Sigmoid colon (tissue), 7 donors: ENCODE results near the gene DIAPH2. TPM values are rescaled to one million over a fixed set of nuclear protein-coding genes. Genes with fewer than 3 reads are reported as not detected.

Experiments used
- DNase-seq: peaks from one replicate; pipeline ENCODE4 v3.0.0-alpha.2; 2019
- H3K27ac ChIP-seq, 4 donors: fragments of 200-600 bp; sonication (generic); one replicate each; pipeline ENCODE4 v1.5.1; 2016 to 2019; ENCODE audit warnings: mild to moderate bottlenecking in 1 of 4
- H3K27me3 ChIP-seq, 3 donors: fragments of 200-600 bp; sonication (generic); one replicate each; pipeline ENCODE4 v1.5.1; 2019; ENCODE audit warnings: mild to moderate bottlenecking in 1 of 3
- H3K36me3 ChIP-seq, 4 donors: fragments of 200-600 bp; sonication (generic); one replicate each; pipeline ENCODE4 v1.5.1; 2016 to 2019
- H3K4me1 ChIP-seq, 4 donors: fragments of 200-600 bp; sonication (generic); one replicate each; pipeline ENCODE4 v1.5.1; 2017 to 2019
- H3K4me3 ChIP-seq, 4 donors: fragments of 200-600 bp; sonication (generic); one replicate each; pipeline ENCODE4 v1.5.1; 2017 to 2019; ENCODE audit warnings: mild to moderate bottlenecking in 2 of 4, moderate library complexity in 1 of 4
- H3K9me3 ChIP-seq, 4 donors: fragments of 200-600 bp in 3 of 4; sonication (generic) in 3 of 4; one replicate each; pipeline versions ENCODE4 v1.5.1 to v1.6.1; 2013 to 2019
- CTCF ChIP-seq, 4 experiments: fragments of 450-650 bp in 3 of 4; fragments of 200-600 bp in 1 of 4; IDR thresholded peaks; one replicate each; pipeline ENCODE4 v1.5.1; 2016 to 2019; ENCODE audit warnings: antibody characterized with exemption in 4 of 4, mild to moderate bottlenecking in 3 of 4, moderate library complexity in 2 of 4
- EP300 ChIP-seq, 4 donors: sonication (generic); formaldehyde crosslinking; IDR thresholded peaks; one replicate each; pipeline ENCODE4 v1.6.1; 2017; ENCODE audit warnings: antibody characterized with exemption in 4 of 4
- POLR2A ChIP-seq, 2 donors: fragments of 450-650 bp; IDR thresholded peaks; one replicate each; pipeline ENCODE4 v1.6.1; 2016; ENCODE audit warnings: antibody characterized with exemption in 2 of 2, mild to moderate bottlenecking in 2 of 2, moderate library complexity in 2 of 2
- POLR2AphosphoS5 ChIP-seq, 4 donors: sonication (generic); formaldehyde crosslinking; IDR thresholded peaks; one replicate each; pipeline ENCODE4 v1.6.1; 2017; ENCODE audit warnings: antibody characterized with exemption in 4 of 4
- WGBS, 2 donors: extraction: QIAGEN DNeasy Blood & Tissue Kit; methylation state at CpG; one replicate each; pipeline ENCODE4 v1.1.7; 2013; 5-methylcytosine and 5-hydroxymethylcytosine counted together
- intact Hi-C: fragments of 100-400 bp; cut with DNase I; formaldehyde crosslinking; loops from one replicate; pipeline ENCODE4 v1.15.1; 2023
- polyA plus RNA-seq, 3 donors: library from polyadenylated mRNA; stranded (reverse); fragments of 200-250 nt; gene quantifications; one replicate each; pipeline ENCODE4 v1.2.3, GENCODE V29; 2013
- total RNA-seq, 4 donors: library from RNA; depleted of rRNA; stranded (reverse); fragments of >200 nt; gene quantifications; one replicate each; pipeline ENCODE4 v1.1.0, GENCODE V29; 2016
- donor health status: healthy with polysubstance abuse.
- donor health status: Bipolar disorder and iron deficiency.
- donor health status: healthy.

Gene DIAPH2
- total and polyA plus RNA-seq, 7 donors = 6.6 to 31.3 (median 21.7) TPM

DNA sequence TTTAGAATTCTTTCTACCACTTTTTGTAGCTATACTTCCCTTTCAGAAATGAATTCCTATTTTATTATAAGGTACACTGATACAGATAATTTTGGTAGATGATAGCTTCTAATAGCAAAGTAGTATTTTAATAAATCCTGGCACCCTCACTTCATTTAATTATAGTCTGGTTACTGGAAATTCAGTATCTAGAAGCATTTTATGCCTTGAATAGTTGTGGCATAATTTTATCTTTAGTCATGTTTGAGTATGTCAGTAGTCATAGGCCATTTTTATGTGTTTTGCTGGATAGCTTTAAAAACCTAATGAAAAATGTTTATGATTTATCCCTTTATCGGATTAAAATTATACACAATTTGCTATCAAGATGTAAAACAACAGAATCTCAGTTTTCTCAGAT, 92.3 kb downstream of the DIAPH2 start:
- Histone ChIP-seq H3K4me1 (no peaks in the 10 kb centered on the region), H3K36me3 (no peaks in the 10 kb centered on the region), H3K27ac (no peak overlapping the region), H3K27me3 (no peaks in the 10 kb centered on the region), H3K9me3 (no peaks in the 10 kb centered on the region), H3K4me3 (no peak overlapping the region)
- no peak for TF ChIP-seq CTCF (IDR thresholded peaks at IDR 0.05)
- 88 to 97% methylated on average over 1 of the region's 1 CpG for WGBS, 2 donors
- no peak for DNase-seq
- intact Hi-C loops = no loop called here

- WGBS, 2 donors = 14 to 60% methylated on average over 4 of the region's 4 CpGs
- Histone ChIP-seq H3K9me3 (no peaks in the 10 kb centered on the region), H3K4me3 (no peak overlapping the region), H3K27ac (peak overlapping the region in 2 of 4 donors; percentile 14 to 41), H3K27me3 (no peaks in the 10 kb centered on the region), H3K4me1 (peaks cover 0 to 13% (median 2%) of the 10 kb centered on the region in 4 donors), H3K36me3 (no peaks in the 10 kb centered on the region)
- intact Hi-C loops = no loop called here
- TF ChIP-seq POLR2A (IDR thresholded peaks at IDR 0.05) (no peak), POLR2AphosphoS5 (IDR thresholded peaks at IDR 0.05) (peak in 1 of 4 donors; percentile 6)
- DNase-seq = no peak
These were observed 106.9 kb downstream of the DIAPH2 start for GRCh38 chrX:96791559-96791958.

DNA sequence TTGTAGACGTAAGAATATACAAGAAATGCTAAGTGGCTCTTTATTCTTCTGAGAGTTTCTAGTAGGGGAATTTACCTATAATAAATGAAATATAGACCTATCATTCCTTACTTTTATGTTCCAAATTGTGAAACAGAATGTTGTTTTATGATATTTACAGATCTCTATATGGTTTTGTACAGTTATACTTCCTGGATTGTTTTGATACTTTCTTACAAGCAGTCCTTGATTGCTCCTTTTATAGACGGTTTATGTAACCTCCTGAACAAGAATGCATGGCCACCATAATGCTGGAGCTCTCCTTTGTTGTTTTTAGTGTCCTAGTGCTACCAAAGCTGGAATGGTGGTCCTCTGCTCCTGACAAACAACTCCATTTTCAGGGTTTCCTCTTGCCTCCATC, 107.4 kb downstream of the DIAPH2 start:
- intact Hi-C loops = no loop called here
- Histone ChIP-seq H3K27me3 (no peaks in the 10 kb centered on the region), H3K4me3 (no peak overlapping the region), H3K9me3 (no peaks in the 10 kb centered on the region), H3K36me3 (no peaks in the 10 kb centered on the region), H3K4me1 (peaks cover 0 to 13% (median 2%) of the 10 kb centered on the region in 4 donors), H3K27ac (peak overlapping the region in 2 of 4 donors; percentile 14 to 41)
- no peak for DNase-seq
- TF ChIP-seq EP300 (IDR thresholded peaks at IDR 0.05) (no peak), POLR2AphosphoS5 (IDR thresholded peaks at IDR 0.05) (no peak), POLR2A (IDR thresholded peaks at IDR 0.05) (no peak), CTCF (IDR thresholded peaks at IDR 0.05) (no peak)
- 9 to 71% methylated on average over 2 of the region's 2 CpGs for WGBS, 2 donors

DNA sequence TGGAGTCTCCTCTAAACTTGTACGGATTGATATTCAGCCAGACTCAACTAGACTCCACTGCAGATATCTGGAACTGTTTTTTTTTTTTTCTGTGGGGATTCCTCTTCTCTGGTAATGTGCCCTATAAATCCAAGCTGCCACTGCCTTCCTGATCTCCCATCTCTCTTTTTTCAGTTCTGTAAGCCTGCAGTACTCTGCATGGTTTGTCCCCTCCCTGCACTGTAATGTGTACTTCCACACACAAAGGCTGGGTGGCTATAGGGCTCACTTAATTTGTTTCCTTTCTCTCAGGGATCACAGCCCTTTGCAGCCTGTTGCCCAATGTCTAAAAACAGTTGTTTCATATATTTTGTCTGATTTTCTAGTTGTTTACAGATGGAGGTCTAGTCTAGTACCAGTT, 114.3 kb downstream of the DIAPH2 start:
- 88 to 94% methylated on average over 1 of the region's 1 CpG for WGBS, 2 donors
- Histone ChIP-seq H3K9me3 (no peaks in the 10 kb centered on the region), H3K4me1 (no peaks in the 10 kb centered on the region), H3K4me3 (no peak overlapping the region), H3K36me3 (no peaks in the 10 kb centered on the region), H3K27me3 (no peaks in the 10 kb centered on the region), H3K27ac (no peak overlapping the region)
- TF ChIP-seq POLR2A (IDR thresholded peaks at IDR 0.05) (no peak), EP300 (IDR thresholded peaks at IDR 0.05) (no peak), CTCF (IDR thresholded peaks at IDR 0.05) (no peak), POLR2AphosphoS5 (IDR thresholded peaks at IDR 0.05) (no peak)
- DNase-seq = no peak
- intact Hi-C loops = no loop called here

DNA sequence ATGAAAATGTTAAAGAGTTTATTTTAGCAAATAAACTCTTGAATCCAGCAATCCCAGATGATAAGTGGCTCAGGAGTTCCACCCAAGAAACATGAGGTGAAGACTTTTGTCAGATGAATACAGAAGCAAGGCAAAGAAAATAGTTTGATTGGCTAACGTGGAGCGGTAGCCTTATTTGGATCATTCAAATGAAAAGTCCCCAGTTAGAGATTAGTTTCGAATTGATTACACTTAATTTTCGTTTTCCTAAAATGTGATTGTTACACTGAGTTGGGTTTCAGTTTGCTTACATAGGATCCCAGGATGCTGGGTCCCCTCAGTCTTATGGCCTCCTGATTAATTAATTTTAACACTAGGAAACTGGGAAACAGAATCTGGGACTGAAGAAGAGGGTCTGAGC, 122.7 kb downstream of the DIAPH2 start:
- WGBS, 2 donors = 94 to 95% methylated on average over 4 of the region's 4 CpGs
- no peak for TF ChIP-seq EP300 (IDR thresholded peaks at IDR 0.05)
- no peak for DNase-seq
- intact Hi-C loops = no loop called here
- Histone ChIP-seq H3K27ac (no peak overlapping the region), H3K4me1 (no peaks in the 10 kb centered on the region), H3K4me3 (no peak overlapping the region), H3K9me3 (no peaks in the 10 kb centered on the region), H3K27me3 (no peaks in the 10 kb centered on the region), H3K36me3 (no peaks in the 10 kb centered on the region)

DNA sequence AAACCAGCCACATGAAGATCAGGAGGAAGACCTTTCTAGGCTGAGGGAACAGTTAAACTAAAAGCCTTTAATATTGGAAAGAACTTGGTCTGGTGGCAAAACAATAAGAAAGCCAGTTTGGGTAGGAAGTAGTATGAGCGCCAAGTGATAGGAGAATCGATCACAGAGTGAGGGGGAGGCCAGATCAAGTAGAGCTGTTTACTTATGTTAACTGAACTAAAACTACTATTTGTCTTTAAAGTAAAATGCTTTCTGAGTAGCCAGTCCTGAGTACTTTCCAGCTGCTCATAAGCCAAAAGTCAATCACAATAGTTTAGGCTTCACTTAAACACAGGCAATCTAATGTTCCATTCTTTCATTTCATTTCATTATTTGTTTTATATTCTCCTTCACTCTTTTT, 136.3 kb downstream of the DIAPH2 start:
- H3K4me3 ChIP-seq = no peak overlapping the region
- H3K36me3 ChIP-seq = no peaks in the 10 kb centered on the region
- DNase-seq = no peak
- H3K27ac ChIP-seq = no peak overlapping the region
- H3K27me3 ChIP-seq = no peaks in the 10 kb centered on the region
- no peaks in the 10 kb centered on the region for H3K9me3 ChIP-seq
- TF ChIP-seq POLR2AphosphoS5 (IDR thresholded peaks at IDR 0.05) (no peak), EP300 (IDR thresholded peaks at IDR 0.05) (no peak), POLR2A (IDR thresholded peaks at IDR 0.05) (no peak), CTCF (IDR thresholded peaks at IDR 0.05) (no peak)
- intact Hi-C loops = no loop called here
- no peaks in the 10 kb centered on the region for H3K4me1 ChIP-seq
- WGBS, 2 donors = 50 to 77% methylated on average over 2 of the region's 2 CpGs
